Astrocyte (in vitro differentiated cells and primary cell): ENCODE data around the gene ODF2. TPM values are rescaled to one million over a fixed set of nuclear protein-coding genes. Genes with fewer than 3 reads are reported as not detected.

Experiments
- DNase-seq: peaks from one replicate; pipeline ENCODE4 v3.0.0-alpha.2; 2010; ENCODE audit warnings: low read depth
- FAIRE-seq: peaks from 2 replicates; lab custom pipeline; 2011; peaks lifted over from hg19 to GRCh38; lab: Jason Lieb, UNC
- H2AFZ ChIP-seq: 2 replicates; pipeline ENCODE4 v1.6.0; 2012; ENCODE audit warnings: low read depth, low read length, inconsistent platforms
- H3K27ac ChIP-seq: 2 replicates; pipeline ENCODE4 v1.5.1; 2011; ENCODE audit warnings: low read depth, low read length, inconsistent platforms
- H3K27me3 ChIP-seq: 2 replicates; pipeline ENCODE4 v1.6.0; 2011; ENCODE audit warnings: low read length, inconsistent platforms; ENCODE audit not compliant: insufficient read depth
- H3K36me3 ChIP-seq: 2 replicates; pipeline ENCODE4 v1.5.1; 2011; ENCODE audit warnings: low read length, inconsistent platforms; ENCODE audit not compliant: insufficient read depth
- H3K4me1 ChIP-seq: 2 replicates; pipeline ENCODE4 v1.5.1; 2011; ENCODE audit warnings: low read length, inconsistent platforms; ENCODE audit not compliant: insufficient read depth
- H3K4me2 ChIP-seq: 2 replicates; pipeline ENCODE4 v1.6.0; 2012; ENCODE audit warnings: low read length, inconsistent platforms
- H3K4me3 ChIP-seq: 2 replicates; pipeline ENCODE4 v1.5.1; 2011; ENCODE audit warnings: low read depth, mild to moderate bottlenecking, low read length, inconsistent platforms; ENCODE audit not compliant: insufficient read depth
- H3K79me2 ChIP-seq: 2 replicates; pipeline ENCODE4 v1.6.0; 2012; ENCODE audit warnings: mild to moderate bottlenecking, low read length, inconsistent platforms; ENCODE audit not compliant: insufficient read depth
- H3K9ac ChIP-seq: 2 replicates; pipeline ENCODE4 v1.6.0; 2012; ENCODE audit warnings: mild to moderate bottlenecking, low read length, inconsistent platforms
- H3K9me3 ChIP-seq: 2 replicates; pipeline ENCODE4 v1.5.1; 2012; ENCODE audit warnings: low read depth, mild to moderate bottlenecking, low read length, inconsistent platforms; ENCODE audit not compliant: insufficient read depth
- H4K20me1 ChIP-seq: 2 replicates; pipeline ENCODE4 v1.6.0; 2012; ENCODE audit warnings: low read length, inconsistent platforms; ENCODE audit not compliant: insufficient read depth
- H3K27ac Mint-ChIP-seq: one replicate; pipeline ENCODE4 v1.8.0; 2021; ENCODE audit warnings: mild to moderate bottlenecking, mixed read lengths; ENCODE audit not compliant: unreplicated experiment
- H3K27me3 Mint-ChIP-seq: one replicate; pipeline ENCODE4 v1.8.0; 2021; ENCODE audit warnings: low read depth, mixed read lengths; ENCODE audit not compliant: unreplicated experiment
- H3K36me3 Mint-ChIP-seq: one replicate; pipeline ENCODE4 v1.8.0; 2021; ENCODE audit warnings: low read depth, mixed read lengths; ENCODE audit not compliant: unreplicated experiment
- H3K4me1 Mint-ChIP-seq: one replicate; pipeline ENCODE4 v1.8.0; 2021; ENCODE audit warnings: low read depth, mixed read lengths; ENCODE audit not compliant: unreplicated experiment
- H3K4me3 Mint-ChIP-seq: one replicate; pipeline ENCODE4 v1.8.0; 2021; ENCODE audit warnings: mild to moderate bottlenecking, moderate library complexity, mixed read lengths; ENCODE audit not compliant: unreplicated experiment
- H3K9me3 Mint-ChIP-seq: one replicate; pipeline ENCODE4 v1.8.0; 2021; ENCODE audit warnings: mild to moderate bottlenecking, mixed read lengths; ENCODE audit not compliant: unreplicated experiment
- CTCF ChIP-seq: IDR thresholded peaks from 2 replicates; pipeline ENCODE4 v1.5.1; 2011; ENCODE audit warnings: low read depth, mild to moderate bottlenecking, inconsistent platforms, low read length, moderate library complexity; ENCODE audit not compliant: insufficient read depth
- EZH2 ChIP-seq: IDR thresholded peaks from 2 replicates; pipeline ENCODE4 v1.6.1; 2012; ENCODE audit warnings: mild to moderate bottlenecking, low read length, inconsistent platforms; ENCODE audit not compliant: insufficient read depth
- total RNA-seq: library from RNA; stranded (reverse); gene quantifications from 2 replicates; pipeline ENCODE4 v1.2.1, GENCODE V29; 2021

Gene ODF2
- total RNA-seq, 1 donor from 2014 or later: 26.2 TPM

DNA sequence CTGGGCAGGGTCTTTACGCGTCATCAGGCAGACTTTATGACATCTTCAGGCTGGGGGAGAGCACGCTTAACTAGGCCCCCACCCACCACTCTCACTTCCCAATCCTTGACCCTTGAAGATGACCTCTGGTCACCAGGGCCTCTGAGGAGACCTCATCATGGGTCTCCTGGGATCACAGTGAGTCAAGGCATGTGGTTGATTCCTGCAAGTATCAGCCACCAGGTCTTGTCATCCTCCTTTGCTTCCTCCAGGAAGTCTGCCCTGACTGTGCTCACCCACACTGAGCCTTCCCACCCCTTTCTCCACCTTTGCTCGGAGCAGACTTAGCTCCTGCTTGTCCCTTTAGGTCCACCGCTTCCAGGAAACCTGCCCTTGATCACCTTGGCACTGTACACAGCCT lies 17.3 kb downstream of the ODF2 start:
- no peaks in the 10 kb centered on the region for H3K9me3 Mint-ChIP-seq

GRCh38 chr9:128475867-128476266 lies 20.1 kb downstream of the ODF2 start:
- Mint-ChIP-seq H3K27me3 (no peaks in the 10 kb centered on the region), H3K9me3 (no peaks in the 10 kb centered on the region), H3K4me1 (no peaks in the 10 kb centered on the region), H3K36me3 (peaks cover 27% of the 10 kb centered on the region), H3K27ac (no peak overlapping the region), H3K4me3 (no peak overlapping the region)
- no peaks in the 10 kb centered on the region for H3K27me3 ChIP-seq
- DNase-seq (no peak), FAIRE-seq (no peak)
- H3K36me3 ChIP-seq: peaks cover 13% of the 10 kb centered on the region
- TF ChIP-seq EZH2 (no peak), CTCF (no peak)
- H4K20me1 ChIP-seq: no peaks in the 10 kb centered on the region
- H3K9me3 ChIP-seq: no peaks in the 10 kb centered on the region
- no peaks in the 10 kb centered on the region for H3K4me1 ChIP-seq
- H3K27ac ChIP-seq: no peak overlapping the region
- H3K4me2 ChIP-seq: no peak overlapping the region
- H2AFZ ChIP-seq: no peak overlapping the region
- no peak overlapping the region for H3K4me3 ChIP-seq
- no peaks in the 10 kb centered on the region for H3K79me2 ChIP-seq
- no peak overlapping the region for H3K9ac ChIP-seq

More for the DNA sequence above, 17.3 kb downstream of the ODF2 start:
- Histone ChIP-seq H3K79me2 (no peaks in the 10 kb centered on the region), H3K27ac (no peak overlapping the region), H3K4me2 (no peak overlapping the region), H4K20me1 (no peaks in the 10 kb centered on the region), H3K4me1 (no peaks in the 10 kb centered on the region), H3K36me3 (peaks cover 14% of the 10 kb centered on the region), H2AFZ (no peak overlapping the region), H3K9me3 (no peaks in the 10 kb centered on the region), H3K27me3 (no peaks in the 10 kb centered on the region), H3K4me3 (no peak overlapping the region), H3K9ac (no peak overlapping the region)
- H3K36me3 Mint-ChIP-seq: peaks cover 27% of the 10 kb centered on the region
- H3K27ac Mint-ChIP-seq: no peak overlapping the region
- H3K4me3 Mint-ChIP-seq: no peak overlapping the region
- no peaks in the 10 kb centered on the region for H3K4me1 Mint-ChIP-seq
- FAIRE-seq: no peak
- no peak for TF ChIP-seq CTCF
- no peaks in the 10 kb centered on the region for H3K27me3 Mint-ChIP-seq
- DNase-seq: no peak

- TF ChIP-seq CTCF: no peak
- H3K79me2 ChIP-seq: no peaks in the 10 kb centered on the region
- DNase-seq (no peak), FAIRE-seq (no peak)
- H3K36me3 ChIP-seq: peaks cover 33% of the 10 kb centered on the region
- H3K27ac Mint-ChIP-seq: no peak overlapping the region
- H3K36me3 Mint-ChIP-seq: peaks cover 28% of the 10 kb centered on the region
- no peaks in the 10 kb centered on the region for H3K4me1 Mint-ChIP-seq
- no peaks in the 10 kb centered on the region for H3K27me3 ChIP-seq
- no peaks in the 10 kb centered on the region for H3K4me1 ChIP-seq
- H3K9me3 Mint-ChIP-seq: no peaks in the 10 kb centered on the region
- no peak overlapping the region for H3K4me3 ChIP-seq
- no peak overlapping the region for H3K27ac ChIP-seq
- H4K20me1 ChIP-seq: no peaks in the 10 kb centered on the region
- no peaks in the 10 kb centered on the region for H3K9me3 ChIP-seq
- H3K4me3 Mint-ChIP-seq: no peak overlapping the region
- no peak overlapping the region for H2AFZ ChIP-seq
- no peak overlapping the region for H3K4me2 ChIP-seq
- H3K27me3 Mint-ChIP-seq: no peaks in the 10 kb centered on the region
- no peak overlapping the region for H3K9ac ChIP-seq
Observed at GRCh38 chr9:128479262-128479661, 23.5 kb downstream of the ODF2 start.
